Mesenchymal stem cell (in vitro differentiated cells and primary cell): ENCODE data around the gene SLC50A1.
A peak's percentile ranks its signal among the peaks of the same experiment; 100 is the strongest.

ENCODE experiments used
- DNase-seq: peaks from one replicate; pipeline ENCODE4 v3.0.0-alpha.2; 2013
- H2AFZ ChIP-seq: one replicate; pipeline ENCODE4 v1.6.1; 2013; ENCODE audit warnings: low read depth, mild to moderate bottlenecking, control low read depth, inconsistent platforms, low read length, moderate library complexity
- H2AK5ac ChIP-seq: 2 replicates; pipeline ENCODE4 v1.6.1; 2013; ENCODE audit warnings: low read length, moderate library complexity, mild to moderate bottlenecking, inconsistent platforms; ENCODE audit not compliant: severe bottlenecking
- H2BK120ac ChIP-seq: one replicate; pipeline ENCODE4 v1.6.1; 2013; ENCODE audit warnings: low read depth, mild to moderate bottlenecking, inconsistent platforms, low read length, moderate library complexity
- H2BK12ac ChIP-seq, 2 experiments: one replicate each; pipeline ENCODE4 v1.6.1; 2013; ENCODE audit warnings: inconsistent platforms in 2 of 2, low read length in 2 of 2, mild to moderate bottlenecking in 2 of 2, moderate library complexity in 2 of 2, control low read depth in 1 of 2
- H2BK15ac ChIP-seq: one replicate; pipeline ENCODE4 v1.6.1; 2013; ENCODE audit warnings: mild to moderate bottlenecking, low read depth, inconsistent platforms; ENCODE audit not compliant: poor library complexity, severe bottlenecking
- H2BK5ac ChIP-seq: 2 replicates; pipeline ENCODE4 v1.6.1; 2013; ENCODE audit warnings: low read depth, mild to moderate bottlenecking, low read length, control low read depth, inconsistent platforms; ENCODE audit not compliant: poor library complexity, severe bottlenecking
- H3K14ac ChIP-seq, 2 experiments: one replicate each; pipeline ENCODE4 v1.6.1; 2013; ENCODE audit warnings: inconsistent platforms in 2 of 2, low read length in 2 of 2, control low read depth in 1 of 2, mild to moderate bottlenecking in 1 of 2, moderate library complexity in 1 of 2
- H3K18ac ChIP-seq, 2 experiments: one replicate each; pipeline ENCODE4 v1.6.1; 2013; ENCODE audit warnings: inconsistent platforms in 2 of 2, low read length in 2 of 2, control low read depth in 1 of 2, low read depth in 1 of 2, mild to moderate bottlenecking in 1 of 2
- H3K23ac ChIP-seq, 2 experiments: one replicate each; pipeline ENCODE4 v1.6.1; 2013; ENCODE audit warnings: inconsistent platforms in 2 of 2, low read length in 2 of 2, mild to moderate bottlenecking in 2 of 2, moderate library complexity in 2 of 2, control low read depth in 1 of 2
- H3K27ac ChIP-seq: 2 replicates; pipeline ENCODE4 v1.5.1; 2013; ENCODE audit warnings: mild to moderate bottlenecking, moderate library complexity, low read length, control low read depth, inconsistent platforms; ENCODE audit not compliant: poor library complexity, severe bottlenecking
- H3K27me3 ChIP-seq, 2 experiments: 2 replicates each; pipeline versions ENCODE4 v1.6.1 to v1.7.0; 2013; ENCODE audit warnings: low read length in 2 of 2, mild to moderate bottlenecking in 2 of 2, moderate library complexity in 2 of 2, control low read depth in 1 of 2, inconsistent platforms in 1 of 2; ENCODE audit not compliant: control insufficient read depth in 1 of 2, insufficient read depth in 1 of 2
- H3K36me3 ChIP-seq, 2 experiments: 2 replicates each; pipeline versions ENCODE4 v1.6.1 to v1.7.0; 2013; ENCODE audit warnings: low read length in 2 of 2, control low read depth in 1 of 2, inconsistent platforms in 1 of 2, low read depth in 1 of 2, mild to moderate bottlenecking in 1 of 2; ENCODE audit not compliant: insufficient read depth in 2 of 2, control insufficient read depth in 1 of 2
- H3K4ac ChIP-seq, 2 experiments: one replicate each; pipeline ENCODE4 v1.6.1; 2013; ENCODE audit warnings: inconsistent platforms in 2 of 2, low read length in 2 of 2, mild to moderate bottlenecking in 2 of 2, moderate library complexity in 2 of 2, control low read depth in 1 of 2, low read depth in 1 of 2
- H3K4me1 ChIP-seq: 2 replicates; pipeline ENCODE4 v1.6.1; 2013; ENCODE audit warnings: low read depth, low read length, control low read depth; ENCODE audit not compliant: control insufficient read depth, insufficient read depth
- H3K4me2 ChIP-seq: 2 replicates; pipeline ENCODE4 v1.6.1; 2013; ENCODE audit warnings: low read length, mild to moderate bottlenecking, inconsistent platforms; ENCODE audit not compliant: poor library complexity, severe bottlenecking
- H3K4me3 ChIP-seq, 2 experiments: 2 replicates each; pipeline versions ENCODE4 v1.5.1 to v1.7.0; 2013; ENCODE audit warnings: low read length in 2 of 2, mild to moderate bottlenecking in 2 of 2, control low read depth in 1 of 2, low read depth in 1 of 2; ENCODE audit not compliant: insufficient read depth in 1 of 2
- H3K79me1 ChIP-seq: replicated peaks from 2 replicates; pipeline ENCODE4 v1.6.1; 2013; ENCODE audit warnings: mild to moderate bottlenecking, control low read depth, low read length, inconsistent platforms; ENCODE audit not compliant: poor library complexity, severe bottlenecking
- H3K9ac ChIP-seq: 2 replicates; pipeline ENCODE4 v1.7.0; 2013; ENCODE audit warnings: mild to moderate bottlenecking, low read length, moderate library complexity
- H3K9me3 ChIP-seq: 2 replicates; pipeline ENCODE4 v1.7.0; 2013; ENCODE audit warnings: mild to moderate bottlenecking, low read length; ENCODE audit not compliant: control insufficient read depth
- H4K8ac ChIP-seq: one replicate; pipeline ENCODE4 v1.6.1; 2013; ENCODE audit warnings: inconsistent platforms, mild to moderate bottlenecking, low read length, moderate library complexity
- H4K91ac ChIP-seq: one replicate; pipeline ENCODE4 v1.6.1; 2013; ENCODE audit warnings: mild to moderate bottlenecking, low read length, inconsistent platforms
- WGBS: methylation state at CpG from one replicate; pipeline ENCODE4 v1.1.7; 2013; ENCODE audit warnings: mixed read lengths; 5-methylcytosine and 5-hydroxymethylcytosine counted together

Gene SLC50A1

DNA sequence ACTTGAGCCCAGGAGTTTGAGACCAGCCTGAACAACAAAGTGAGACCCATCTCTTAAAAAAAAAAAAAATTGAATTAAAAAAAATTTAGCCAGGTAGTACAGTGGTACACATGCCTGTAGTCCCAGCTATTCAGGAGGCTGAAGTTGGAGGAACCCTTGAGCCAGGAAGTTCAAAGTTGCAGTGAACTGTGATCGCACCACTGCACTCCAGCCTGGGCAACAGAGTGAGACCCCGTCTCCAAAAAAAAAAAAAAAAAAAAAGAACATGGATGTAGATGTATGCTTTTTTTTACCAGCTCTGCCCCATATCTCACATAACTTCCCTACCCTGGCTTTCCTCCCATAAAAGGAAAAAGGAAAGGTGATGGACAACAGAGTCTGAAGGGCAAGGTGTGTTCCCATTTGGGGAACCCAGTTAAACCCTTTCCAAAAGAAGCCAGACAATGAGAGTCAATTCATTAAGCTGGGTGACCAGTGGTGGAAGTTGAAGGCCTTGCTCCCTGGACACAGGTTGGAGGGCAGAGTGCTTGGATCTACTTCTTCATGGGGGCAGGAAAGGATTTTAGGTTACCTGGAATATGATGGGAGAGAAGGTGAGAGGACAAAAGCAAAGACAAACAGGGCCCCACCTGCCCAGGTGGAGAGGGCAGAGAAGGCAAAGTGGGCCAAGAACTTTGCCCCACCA lies 34.6 kb downstream of the SLC50A1 start:
- Histone ChIP-seq H3K4me2 (no peak overlapping the region), H3K36me3 (peaks cover 23 to 32% of the 10 kb centered on the region in 2 experiments), H2BK120ac (no peak overlapping the region), H3K14ac (no peak overlapping the region), H2BK15ac (no peak overlapping the region), H3K79me1 (peaks cover 9% of the 10 kb centered on the region), H3K4me3 (no peak overlapping the region), H4K91ac (no peak overlapping the region), H3K4ac (no peak overlapping the region), H3K4me1 (peaks cover 21% of the 10 kb centered on the region), H3K18ac (no peak overlapping the region), H2BK12ac (no peak overlapping the region), H3K27me3 (peaks cover 16 to 17% of the 10 kb centered on the region in 2 experiments), H3K23ac (no peak overlapping the region), H2AFZ (no peak overlapping the region), H4K8ac (no peak overlapping the region), H2BK5ac (no peak overlapping the region), H2AK5ac (no peak overlapping the region), H3K9me3 (no peaks in the 10 kb centered on the region), H3K9ac (no peak overlapping the region), H3K27ac (no peak overlapping the region)
- no peak for DNase-seq
- WGBS = 100% methylated on average over 1 of the region's 2 CpGs

DNA sequence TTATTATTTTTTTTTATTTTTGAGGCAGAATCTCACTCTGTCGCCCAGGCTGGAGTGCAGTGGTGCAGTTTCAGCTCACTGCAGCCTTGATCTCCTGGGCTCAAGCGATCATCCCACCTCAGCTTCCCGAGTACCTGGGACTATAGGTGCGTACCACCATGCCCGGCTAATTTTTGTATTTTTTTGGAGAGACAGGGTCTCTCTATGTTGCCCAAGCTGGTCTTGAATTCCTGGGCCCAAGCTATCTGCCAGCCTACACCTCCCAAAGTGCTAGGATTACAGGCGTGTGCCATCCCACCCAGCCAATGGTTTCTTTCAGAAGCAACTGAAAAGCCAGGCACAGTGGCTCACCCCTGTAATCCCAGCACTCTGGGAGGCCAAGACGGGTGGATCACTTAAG lies 35.2 kb downstream of the SLC50A1 start:
- Histone ChIP-seq H2AK5ac (no peak overlapping the region), H2AFZ (no peak overlapping the region), H3K4me1 (peaks cover 23% of the 10 kb centered on the region), H3K18ac (no peak overlapping the region), H2BK12ac (no peak overlapping the region), H3K9ac (no peak overlapping the region), H3K4me3 (no peak overlapping the region), H3K79me1 (peaks cover 9% of the 10 kb centered on the region), H3K4ac (no peak overlapping the region), H3K27ac (no peak overlapping the region), H4K8ac (no peak overlapping the region), H4K91ac (no peak overlapping the region), H3K23ac (no peak overlapping the region), H2BK5ac (no peak overlapping the region), H3K9me3 (no peaks in the 10 kb centered on the region), H2BK15ac (no peak overlapping the region), H3K4me2 (no peak overlapping the region), H3K36me3 (peaks cover 24 to 32% of the 10 kb centered on the region in 2 experiments), H3K27me3 (peaks cover 13 to 16% of the 10 kb centered on the region in 2 experiments), H2BK120ac (no peak overlapping the region), H3K14ac (no peak overlapping the region)
- no peak for DNase-seq
- 98% methylated on average over 7 of the region's 7 CpGs for WGBS

DNA sequence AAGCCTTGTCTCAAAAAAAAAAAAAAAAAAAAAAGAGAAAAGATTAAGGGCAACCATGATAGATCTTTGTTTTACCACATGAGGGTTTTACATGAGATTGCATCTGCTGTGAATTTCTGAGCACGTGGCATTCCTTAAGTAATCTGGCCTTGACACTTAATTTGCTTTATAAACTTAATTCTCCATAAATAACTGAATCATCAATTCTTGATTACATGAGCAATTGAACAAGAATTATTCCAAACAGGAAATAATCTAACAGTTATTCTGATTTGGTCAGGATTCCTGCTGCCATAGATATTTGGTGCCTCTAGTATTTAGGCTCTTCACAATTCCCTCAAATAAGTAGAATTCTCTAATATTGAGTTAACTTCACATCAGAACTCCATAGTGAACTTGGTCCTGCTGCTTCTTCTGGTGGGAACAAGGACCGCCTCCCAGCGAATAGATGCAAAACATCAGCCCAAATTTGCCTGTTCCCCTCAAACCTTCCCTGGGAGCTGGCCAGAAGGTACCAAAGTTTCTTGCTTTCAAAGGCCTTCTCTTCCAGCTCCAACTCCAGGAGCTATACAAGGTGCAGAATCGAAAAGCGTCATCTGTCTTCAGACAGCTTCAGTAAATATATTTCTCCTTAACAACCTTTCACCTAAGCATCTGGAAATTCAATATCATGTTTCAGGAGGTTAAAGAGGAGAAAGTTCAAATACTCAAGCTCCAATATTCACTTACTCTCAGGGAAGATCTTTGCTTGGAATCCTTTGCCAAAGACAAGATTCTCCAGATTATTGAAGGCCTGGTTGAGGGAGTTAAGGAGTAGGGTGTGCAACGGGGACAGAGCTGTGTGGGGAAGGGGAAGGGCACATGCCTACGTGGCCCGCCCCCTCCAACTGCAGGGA lies 36.4 kb downstream of the SLC50A1 start:
- H3K4me2 ChIP-seq = peak overlapping the region; percentile 72
- H2BK12ac ChIP-seq = peak overlapping the region in 1 of 2 experiments; percentile 51
- peak overlapping the region; percentile 12 for H2AK5ac ChIP-seq
- H3K9ac ChIP-seq = peak overlapping the region; percentile 96
- H2AFZ ChIP-seq = peak overlapping the region; percentile 75
- H3K9me3 ChIP-seq = no peaks in the 10 kb centered on the region
- WGBS = 57% methylated on average over 8 of the region's 8 CpGs
- peak overlapping the region in 1 of 2 experiments; percentile 93 for H3K14ac ChIP-seq
- H4K91ac ChIP-seq = peak overlapping the region; percentile 92
- H2BK15ac ChIP-seq = no peak overlapping the region
- H3K4me1 ChIP-seq = peaks cover 31% of the 10 kb centered on the region
- H2BK120ac ChIP-seq = no peak overlapping the region
- H3K27ac ChIP-seq = peak overlapping the region; percentile 95
- H3K4ac ChIP-seq = peak overlapping the region; percentile 57 to 90
- no peak for DNase-seq
- no peak overlapping the region for H2BK5ac ChIP-seq
- peaks cover 13% of the 10 kb centered on the region for H3K79me1 ChIP-seq
- peaks cover 32 to 36% of the 10 kb centered on the region in 2 experiments for H3K36me3 ChIP-seq
- peaks cover 2 to 4% of the 10 kb centered on the region in 2 experiments for H3K27me3 ChIP-seq
- H3K18ac ChIP-seq = peak overlapping the region; percentile 86 to 87
- peak overlapping the region; percentile 29 for H4K8ac ChIP-seq
- H3K4me3 ChIP-seq = peak overlapping the region; percentile 83 to 96
- no peak overlapping the region for H3K23ac ChIP-seq
